KMS-11 (cell line): Measurements from ENCODE around the gene ZFP36L1.

ENCODE experiments used
- H2AFZ ChIP-seq: fragments of 200-600 bp; sonication (generic); 2 replicates; pipeline ENCODE4 v1.6.1; 2016; ENCODE audit warnings: antibody characterized with exemption, mixed run types, low read depth
- H3K27ac ChIP-seq: fragments of 200-600 bp; sonication (generic); 2 replicates; pipeline ENCODE4 v1.6.1; 2016; ENCODE audit warnings: mild to moderate bottlenecking, mixed run types
- H3K27me3 ChIP-seq: fragments of 200-600 bp; sonication (generic); 2 replicates; pipeline ENCODE4 v1.6.1; 2017; ENCODE audit warnings: mild to moderate bottlenecking, low read depth, mixed run types, moderate library complexity; ENCODE audit not compliant: insufficient read depth
- H3K36me3 ChIP-seq: fragments of 200-600 bp; sonication (generic); 2 replicates; pipeline ENCODE4 v1.6.1; 2017; ENCODE audit warnings: mild to moderate bottlenecking, mixed run types; ENCODE audit not compliant: insufficient read depth
- H3K4me1 ChIP-seq: fragments of 200-600 bp; sonication (generic); 2 replicates; pipeline ENCODE4 v1.6.1; 2016; ENCODE audit warnings: mild to moderate bottlenecking, low read depth, mixed run types; ENCODE audit not compliant: poor library complexity, severe bottlenecking
- H3K4me2 ChIP-seq: fragments of 200-600 bp; sonication (generic); 2 replicates; pipeline ENCODE4 v1.7.0; 2016; ENCODE audit warnings: mild to moderate bottlenecking, mixed run types
- H3K4me3 ChIP-seq: fragments of 200-600 bp; sonication (generic); IDR thresholded peaks from 2 replicates; pipeline ENCODE4 v1.6.1; 2017; ENCODE audit warnings: low read depth, low read length, mixed read lengths; ENCODE audit not compliant: insufficient read depth
- H3K79me2 ChIP-seq: fragments of 200-600 bp; sonication (generic); 2 replicates; pipeline ENCODE4 v1.6.1; 2016; ENCODE audit warnings: low read depth, mixed run types; ENCODE audit not compliant: insufficient read depth
- H3K9ac ChIP-seq: fragments of 200-600 bp; sonication (generic); 2 replicates; pipeline ENCODE4 v1.6.1; 2016; ENCODE audit warnings: mild to moderate bottlenecking, mixed run types
- H4K20me1 ChIP-seq: fragments of 200-600 bp; sonication (generic); 2 replicates; pipeline ENCODE4 v1.6.1; 2016; ENCODE audit warnings: mild to moderate bottlenecking, mixed run types; ENCODE audit not compliant: insufficient read depth
- CTCF ChIP-seq: fragments of 200-600 bp; sonication (generic); conservative IDR thresholded peaks from 2 replicates; pipeline ENCODE4 v1.6.1; 2017; ENCODE audit warnings: low read depth, mild to moderate bottlenecking, antibody characterized with exemption, low read length, moderate library complexity, mixed read lengths

The ZFP36L1 gene

GRCh38 chr14:68836082-68836481 is 43.2 kb upstream of the ZFP36L1 start:
- Histone ChIP-seq H3K4me2 (no peak overlapping the region), H2AFZ (no peak overlapping the region), H3K27me3 (no peaks in the 10 kb centered on the region), H3K36me3 (no peaks in the 10 kb centered on the region), H4K20me1 (no peaks in the 10 kb centered on the region), H3K4me3 (no peak overlapping the region), H3K4me1 (peaks cover 14% of the 10 kb centered on the region), H3K9ac (no peak overlapping the region), H3K27ac (no peak overlapping the region), H3K79me2 (no peaks in the 10 kb centered on the region)
- no peak for TF ChIP-seq CTCF

- Histone ChIP-seq H3K36me3 (no peaks in the 10 kb centered on the region), H3K27ac (no peak overlapping the region), H4K20me1 (no peaks in the 10 kb centered on the region), H3K9ac (no peak overlapping the region), H3K4me1 (peaks cover 1% of the 10 kb centered on the region), H3K27me3 (no peaks in the 10 kb centered on the region), H3K4me3 (no peak overlapping the region), H2AFZ (no peak overlapping the region), H3K4me2 (no peak overlapping the region), H3K79me2 (no peaks in the 10 kb centered on the region)
- TF ChIP-seq CTCF = no peak
Observed at GRCh38 chr14:68834816-68835215, 41.9 kb upstream of the ZFP36L1 start.

GRCh38 chr14:68828698-68829097 is 35.8 kb upstream of the ZFP36L1 start:
- no peak overlapping the region for H2AFZ ChIP-seq
- no peak overlapping the region for H3K9ac ChIP-seq
- H3K79me2 ChIP-seq = no peaks in the 10 kb centered on the region
- no peaks in the 10 kb centered on the region for H3K36me3 ChIP-seq
- TF ChIP-seq CTCF = no peak
- no peaks in the 10 kb centered on the region for H4K20me1 ChIP-seq
- H3K27me3 ChIP-seq = no peaks in the 10 kb centered on the region
- H3K27ac ChIP-seq = no peak overlapping the region
- H3K4me3 ChIP-seq = no peak overlapping the region
- peaks cover 22% of the 10 kb centered on the region for H3K4me1 ChIP-seq
- no peak overlapping the region for H3K4me2 ChIP-seq

DNA sequence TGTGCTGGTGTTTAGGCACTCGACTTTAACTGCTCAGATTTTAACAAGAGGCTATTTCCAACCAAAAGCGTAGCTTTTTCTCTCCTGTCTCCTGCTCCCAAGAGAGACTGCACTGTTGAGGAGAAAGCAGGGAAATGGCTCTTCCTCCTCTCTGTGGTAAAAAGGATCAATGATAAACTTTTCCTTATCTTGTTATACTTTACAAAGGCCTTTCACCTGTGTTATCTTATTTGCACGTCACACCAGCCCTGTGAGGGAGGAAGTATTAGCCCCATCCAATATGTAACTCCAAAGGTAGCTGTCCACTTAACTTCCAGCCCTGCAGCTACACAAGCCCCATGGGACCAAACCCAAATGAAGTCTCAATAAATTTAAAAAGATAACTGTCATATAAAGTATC is 32.9 kb upstream of the ZFP36L1 start:
- Histone ChIP-seq H4K20me1 (no peaks in the 10 kb centered on the region), H3K4me2 (no peak overlapping the region), H3K27me3 (no peaks in the 10 kb centered on the region), H3K36me3 (no peaks in the 10 kb centered on the region), H3K9ac (no peak overlapping the region), H3K4me1 (peaks cover 50% of the 10 kb centered on the region), H3K27ac (no peak overlapping the region), H2AFZ (no peak overlapping the region), H3K79me2 (no peaks in the 10 kb centered on the region), H3K4me3 (no peak overlapping the region)
- TF ChIP-seq CTCF = no peak
